DMS153 (cell line): ENCODE results near the gene ANKHD1.
"Not testable (repeated sequence)": the region's sequence is repeated elsewhere in the genome, so short reads cannot be mapped to it uniquely, and the experiment has no call there.

ENCODE experiments used
- DNase-seq: peaks from one replicate; lab custom pipeline; 2025; lab: John Stamatoyannopoulos, UW

Gene ANKHD1

DNA sequence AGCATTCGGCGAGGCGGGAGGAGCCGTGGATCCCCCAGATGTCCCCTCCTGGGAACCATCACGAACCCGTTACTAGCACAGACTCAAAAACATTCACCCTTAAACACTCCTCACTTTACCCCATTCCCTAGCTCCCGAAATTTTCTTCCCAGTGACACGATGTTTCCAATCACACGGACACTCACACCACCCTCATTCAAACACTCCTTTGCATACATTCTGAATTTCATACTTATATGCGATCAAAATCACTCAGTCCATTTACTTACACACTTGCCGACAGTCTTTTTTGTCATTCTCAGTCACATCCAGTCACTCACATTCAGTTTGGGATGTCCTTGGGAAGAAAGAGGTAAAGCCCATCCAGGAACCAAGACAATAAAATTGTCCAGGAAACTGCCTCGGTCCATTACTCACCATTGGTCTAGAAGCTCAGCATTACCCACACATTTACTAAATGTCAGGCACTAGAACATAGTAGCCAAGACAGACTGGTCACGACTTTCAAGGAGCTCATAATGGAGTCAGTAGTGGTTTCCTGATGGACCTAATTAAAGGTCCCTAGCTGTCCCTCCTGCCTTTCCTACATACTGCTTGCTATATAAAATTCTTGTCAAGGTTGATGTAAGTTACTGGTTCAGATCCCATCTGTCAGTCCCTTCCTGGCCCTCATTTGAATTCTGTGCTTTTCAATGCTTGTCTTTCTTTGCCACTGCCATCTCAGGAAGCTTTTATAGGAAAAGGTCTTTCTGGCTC lies 163.6 kb downstream of the ANKHD1 start:
- DNase-seq: no peak

DNA sequence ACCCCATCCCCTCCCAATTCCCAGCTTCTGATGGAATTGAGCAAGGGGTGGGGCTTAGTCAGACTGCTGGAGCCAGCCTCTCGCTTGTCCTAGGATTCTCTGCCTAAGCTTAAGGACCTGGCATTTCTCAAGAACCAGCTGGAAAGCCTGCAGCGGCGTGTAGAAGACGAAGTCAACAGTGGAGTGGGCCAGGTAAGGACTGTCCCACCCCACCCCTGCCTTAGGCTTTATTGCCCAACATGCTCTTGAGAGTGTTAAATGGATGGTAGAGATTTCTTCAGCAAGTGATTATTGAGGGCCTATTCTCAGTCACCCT lies 164.1 kb downstream of the ANKHD1 start:
- DNase-seq: no peak

DNA sequence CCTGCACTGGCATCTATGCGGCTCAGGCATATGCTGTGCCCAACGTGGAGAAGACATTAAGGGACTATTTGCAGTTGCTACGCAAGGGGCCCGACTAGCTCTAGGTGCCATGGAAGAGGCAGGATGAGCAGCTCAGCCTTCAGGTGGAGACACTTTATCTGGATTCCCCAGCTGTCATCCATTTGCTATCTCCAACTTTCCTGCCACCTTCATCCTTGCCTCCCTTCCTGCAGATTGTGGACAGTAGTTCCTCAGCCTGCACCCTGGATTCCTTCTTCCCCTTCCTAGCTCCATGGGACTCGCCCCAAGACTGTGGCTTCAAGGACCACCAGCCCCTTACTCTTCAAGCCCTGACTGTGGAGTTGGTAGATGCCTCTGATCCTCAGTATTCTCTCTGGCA lies 165.0 kb downstream of the ANKHD1 start:
- DNase-seq: no peak

DNA sequence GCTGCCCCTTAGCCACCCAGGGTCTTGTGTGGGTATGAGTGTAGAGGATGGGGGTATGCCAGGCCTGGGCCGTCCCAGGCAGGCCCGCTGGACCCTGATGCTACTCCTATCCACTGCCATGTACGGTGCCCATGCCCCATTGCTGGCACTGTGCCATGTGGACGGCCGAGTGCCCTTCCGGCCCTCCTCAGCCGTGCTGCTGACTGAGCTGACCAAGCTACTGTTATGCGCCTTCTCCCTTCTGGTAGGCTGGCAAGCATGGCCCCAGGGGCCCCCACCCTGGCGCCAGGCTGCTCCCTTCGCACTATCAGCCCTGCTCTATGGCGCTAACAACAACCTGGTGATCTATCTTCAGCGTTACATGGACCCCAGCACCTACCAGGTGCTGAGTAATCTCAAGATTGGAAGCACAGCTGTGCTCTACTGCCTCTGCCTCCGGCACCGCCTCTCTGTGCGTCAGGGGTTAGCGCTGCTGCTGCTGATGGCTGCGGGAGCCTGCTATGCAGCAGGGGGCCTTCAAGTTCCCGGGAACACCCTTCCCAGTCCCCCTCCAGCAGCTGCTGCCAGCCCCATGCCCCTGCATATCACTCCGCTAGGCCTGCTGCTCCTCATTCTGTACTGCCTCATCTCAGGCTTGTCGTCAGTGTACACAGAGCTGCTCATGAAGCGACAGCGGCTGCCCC lies 165.6 kb downstream of the ANKHD1 start:
- no peak for DNase-seq

DNA sequence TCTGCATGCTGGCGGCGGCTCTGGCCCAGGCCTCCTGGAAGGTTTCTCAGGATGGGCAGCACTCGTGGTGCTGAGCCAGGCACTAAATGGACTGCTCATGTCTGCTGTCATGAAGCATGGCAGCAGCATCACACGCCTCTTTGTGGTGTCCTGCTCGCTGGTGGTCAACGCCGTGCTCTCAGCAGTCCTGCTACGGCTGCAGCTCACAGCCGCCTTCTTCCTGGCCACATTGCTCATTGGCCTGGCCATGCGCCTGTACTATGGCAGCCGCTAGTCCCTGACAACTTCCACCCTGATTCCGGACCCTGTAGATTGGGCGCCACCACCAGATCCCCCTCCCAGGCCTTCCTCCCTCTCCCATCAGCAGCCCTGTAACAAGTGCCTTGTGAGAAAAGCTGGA lies 166.2 kb downstream of the ANKHD1 start:
- DNase-seq: no peak

DNA sequence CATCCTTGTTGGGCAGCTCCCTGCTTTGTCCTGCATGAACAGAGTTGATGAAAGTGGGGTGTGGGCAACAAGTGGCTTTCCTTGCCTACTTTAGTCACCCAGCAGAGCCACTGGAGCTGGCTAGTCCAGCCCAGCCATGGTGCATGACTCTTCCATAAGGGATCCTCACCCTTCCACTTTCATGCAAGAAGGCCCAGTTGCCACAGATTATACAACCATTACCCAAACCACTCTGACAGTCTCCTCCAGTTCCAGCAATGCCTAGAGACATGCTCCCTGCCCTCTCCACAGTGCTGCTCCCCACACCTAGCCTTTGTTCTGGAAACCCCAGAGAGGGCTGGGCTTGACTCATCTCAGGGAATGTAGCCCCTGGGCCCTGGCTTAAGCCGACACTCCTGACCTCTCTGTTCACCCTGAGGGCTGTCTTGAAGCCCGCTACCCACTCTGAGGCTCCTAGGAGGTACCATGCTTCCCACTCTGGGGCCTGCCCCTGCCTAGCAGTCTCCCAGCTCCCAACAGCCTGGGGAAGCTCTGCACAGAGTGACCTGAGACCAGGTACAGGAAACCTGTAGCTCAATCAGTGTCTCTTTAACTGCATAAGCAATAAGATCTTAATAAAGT lies 166.9 kb downstream of the ANKHD1 start:
- no peak for DNase-seq

DNA sequence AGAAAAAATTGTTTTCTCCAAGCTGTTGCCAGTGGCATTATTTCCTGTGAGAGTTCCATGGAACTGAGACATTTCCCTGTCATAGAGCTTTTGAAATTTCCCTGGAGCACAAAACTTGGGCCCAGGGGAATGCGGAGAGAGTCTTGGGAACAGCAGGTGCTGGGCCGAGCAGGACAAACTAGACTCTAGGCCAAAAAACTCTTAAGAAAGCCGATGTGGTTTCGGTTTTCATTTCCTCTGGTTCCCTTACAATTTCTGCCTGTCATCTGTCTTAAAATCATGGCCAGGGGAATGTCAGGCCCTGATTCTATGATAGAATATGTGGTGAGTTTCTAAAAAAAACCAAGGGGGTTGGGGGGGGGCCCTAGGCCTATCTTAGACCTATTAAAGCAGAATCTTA lies 167.6 kb downstream of the ANKHD1 start:
- DNase-seq: no peak

DNA sequence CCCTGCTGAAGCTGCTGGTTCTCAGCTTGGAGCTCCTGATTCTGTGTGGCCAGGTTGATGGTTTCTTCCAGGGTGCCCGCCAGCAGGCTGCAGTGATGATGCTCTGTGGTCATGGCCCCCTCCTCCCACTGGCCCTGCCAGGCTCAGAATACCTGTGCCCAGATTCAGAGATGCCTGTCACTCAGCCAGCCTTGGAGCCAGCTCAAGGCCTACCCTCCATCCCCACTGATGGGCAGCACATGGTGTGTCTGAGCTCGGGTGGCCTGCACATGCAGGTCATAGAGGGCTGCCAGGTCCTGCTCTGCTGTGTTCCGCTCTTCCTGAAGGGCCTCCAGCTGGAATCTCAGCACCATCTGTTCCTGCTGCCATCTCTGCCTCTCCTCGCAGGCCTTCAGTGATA lies 168.4 kb downstream of the ANKHD1 start:
- DNase-seq: no peak

DNA sequence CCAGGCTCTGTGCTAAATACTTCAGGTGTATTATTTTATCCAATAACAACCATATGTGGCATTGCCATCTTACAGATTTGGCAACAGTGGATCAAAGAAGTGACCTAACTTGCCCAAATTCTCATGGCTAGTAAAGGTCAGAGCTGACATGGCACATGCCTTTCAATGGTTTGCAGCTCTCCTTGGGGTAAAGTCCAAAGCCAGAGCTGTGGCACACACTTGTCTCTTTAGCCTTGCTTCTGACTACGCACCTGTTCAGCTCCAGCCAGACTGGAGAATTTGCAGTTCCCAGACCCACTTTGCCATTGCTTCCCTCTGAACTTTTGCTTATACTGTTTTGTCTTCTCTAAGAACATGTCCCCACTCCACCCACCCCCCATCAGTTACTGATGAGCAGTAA lies 168.9 kb downstream of the ANKHD1 start:
- no peak for DNase-seq

DNA sequence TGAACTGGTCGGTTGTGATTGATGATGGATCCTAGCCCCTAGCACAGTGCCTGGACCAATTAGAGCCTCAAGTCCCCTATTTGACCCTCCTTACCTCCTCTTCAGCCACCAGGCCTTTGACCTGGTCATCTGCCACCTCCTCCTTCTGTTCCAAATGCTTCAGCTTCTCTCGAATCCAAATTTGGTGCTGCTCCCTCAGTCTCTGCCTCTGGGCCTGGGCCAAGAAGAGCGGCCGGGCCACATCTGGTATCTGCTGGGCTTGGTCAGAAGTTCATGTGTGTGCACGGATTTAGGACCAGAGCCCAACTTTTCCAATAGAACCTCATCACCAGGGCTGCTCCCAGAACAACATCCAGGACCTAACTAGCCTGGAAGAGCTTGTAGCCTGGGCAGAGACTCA lies 169.5 kb downstream of the ANKHD1 start:
- DNase-seq: no peak

DNA sequence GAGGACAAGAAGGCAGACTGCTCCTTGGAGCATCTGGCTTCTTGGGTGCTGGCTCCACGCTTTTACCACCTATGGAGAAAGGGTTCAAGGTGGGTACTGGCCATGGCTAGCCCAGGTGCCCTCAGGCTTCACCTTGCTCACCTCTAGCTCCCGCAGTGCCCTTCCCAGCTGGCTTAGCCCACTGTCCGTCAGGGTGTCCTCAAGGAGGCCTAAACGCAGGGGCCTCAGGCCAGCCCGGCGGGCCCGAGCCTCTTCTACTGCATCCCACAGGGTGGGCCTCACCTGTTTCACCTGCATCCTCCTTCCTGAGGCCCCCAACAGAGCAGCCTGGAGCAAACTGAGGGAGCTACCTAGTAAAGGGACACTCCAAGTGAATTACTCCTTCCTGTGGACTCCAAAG lies 172.1 kb downstream of the ANKHD1 start:
- no peak for DNase-seq

DNA sequence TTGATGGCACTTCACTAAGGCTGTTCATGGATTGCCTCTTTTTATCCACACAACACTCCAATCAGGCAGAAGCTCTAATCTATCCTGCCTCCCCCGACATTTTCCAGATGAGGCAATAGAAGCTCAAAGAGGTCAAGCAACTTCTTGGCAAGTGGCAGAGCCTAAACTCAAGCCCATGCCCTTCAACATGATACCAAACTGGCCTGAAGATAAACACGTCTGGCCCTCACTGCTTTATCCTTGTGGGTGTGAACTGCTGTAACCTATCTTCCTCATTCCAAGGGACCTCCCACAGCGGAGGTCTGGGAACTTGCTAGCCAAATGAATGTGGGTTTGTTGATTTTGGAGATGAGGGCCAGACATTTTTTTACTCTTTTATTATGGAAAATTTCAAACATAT lies 172.5 kb downstream of the ANKHD1 start:
- DNase-seq: no peak

DNA sequence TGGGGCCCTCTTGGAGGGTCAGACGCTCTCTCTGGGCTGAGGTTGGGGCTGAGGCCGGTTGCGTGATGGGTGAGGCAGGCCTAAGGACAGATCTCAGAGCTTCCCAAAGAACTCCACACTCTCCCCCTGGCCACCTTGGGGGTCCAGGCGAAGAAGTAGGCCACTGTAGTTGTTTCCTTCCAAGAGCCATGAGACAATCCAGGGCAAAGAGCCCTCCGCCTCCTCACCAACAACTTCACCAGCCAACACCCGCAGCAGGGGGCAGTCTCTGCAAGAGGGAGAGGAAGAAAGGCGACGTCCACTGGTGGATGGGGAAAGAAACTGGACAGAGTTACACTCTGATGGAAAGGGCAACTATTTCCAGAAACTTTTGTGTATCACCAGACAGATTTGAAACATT lies 173.7 kb downstream of the ANKHD1 start:
- DNase-seq: no peak

DNA sequence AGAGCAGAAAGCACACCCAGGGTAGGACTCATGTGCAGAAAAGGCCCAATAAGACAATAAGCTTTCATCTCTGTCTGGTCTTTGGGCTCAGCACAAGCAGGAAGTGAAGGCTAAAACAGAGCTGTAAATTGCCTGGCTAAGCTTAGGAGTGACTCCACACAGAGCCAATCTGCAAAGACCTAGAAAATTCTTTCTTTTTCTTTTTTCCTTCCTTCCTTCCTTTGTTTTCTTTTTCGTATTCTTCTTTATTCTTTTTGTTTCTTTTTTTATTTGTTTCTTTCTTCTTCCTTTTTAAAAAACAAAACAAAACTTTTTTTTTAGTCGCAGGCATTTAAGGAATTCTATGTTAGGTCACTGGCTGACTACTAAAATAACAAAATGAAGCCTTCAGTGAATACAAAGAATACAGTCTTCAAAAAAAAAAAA lies 175.2 kb downstream of the ANKHD1 start:
- no peak for DNase-seq

DNA sequence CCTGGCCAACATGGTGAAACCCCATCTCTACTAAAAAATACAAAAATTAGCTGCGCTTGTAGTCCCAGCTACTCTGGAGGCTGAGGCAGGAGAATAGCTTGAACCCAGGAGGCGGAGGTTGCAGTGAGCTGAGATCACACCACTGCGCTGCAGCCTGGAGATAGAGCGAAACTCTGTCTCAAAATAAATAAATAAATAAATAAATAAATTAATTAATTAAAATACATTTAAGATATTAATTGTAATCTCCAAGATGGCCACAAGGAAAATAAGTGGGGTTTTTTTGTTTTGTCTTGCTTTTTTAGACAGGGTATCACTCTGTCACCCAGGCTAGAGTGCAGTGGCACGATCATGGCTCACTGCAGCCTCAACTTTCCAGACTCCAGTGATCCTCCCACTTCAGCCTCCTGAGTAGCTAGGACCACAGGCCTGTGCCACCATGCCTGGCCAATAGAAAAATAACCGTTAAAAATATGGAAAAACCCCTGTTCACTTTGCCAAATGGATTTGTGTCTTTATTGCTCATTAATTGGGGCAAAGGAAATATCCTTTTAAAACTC lies 177.6 kb downstream of the ANKHD1 start:
- not testable (repeated sequence) for DNase-seq

DNA sequence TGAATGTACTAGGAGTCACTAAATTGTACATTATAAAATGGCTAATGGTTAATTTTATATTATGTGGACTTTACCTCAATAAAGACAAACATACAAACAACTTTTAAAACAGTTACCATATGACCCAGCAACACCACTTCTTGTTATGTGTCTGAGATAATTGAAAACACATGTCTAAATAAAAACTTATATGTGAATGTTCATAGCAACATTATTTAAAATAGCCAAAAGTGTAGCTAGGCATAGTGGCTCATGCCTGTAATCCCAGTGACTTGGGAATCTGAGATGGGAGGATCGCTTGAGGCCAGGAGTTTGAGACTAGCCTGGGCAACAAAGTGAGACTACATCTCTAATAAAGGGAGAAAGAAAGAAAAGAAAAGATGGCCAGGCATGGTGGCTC lies 185.9 kb downstream of the ANKHD1 start:
- no peak for DNase-seq

DNA sequence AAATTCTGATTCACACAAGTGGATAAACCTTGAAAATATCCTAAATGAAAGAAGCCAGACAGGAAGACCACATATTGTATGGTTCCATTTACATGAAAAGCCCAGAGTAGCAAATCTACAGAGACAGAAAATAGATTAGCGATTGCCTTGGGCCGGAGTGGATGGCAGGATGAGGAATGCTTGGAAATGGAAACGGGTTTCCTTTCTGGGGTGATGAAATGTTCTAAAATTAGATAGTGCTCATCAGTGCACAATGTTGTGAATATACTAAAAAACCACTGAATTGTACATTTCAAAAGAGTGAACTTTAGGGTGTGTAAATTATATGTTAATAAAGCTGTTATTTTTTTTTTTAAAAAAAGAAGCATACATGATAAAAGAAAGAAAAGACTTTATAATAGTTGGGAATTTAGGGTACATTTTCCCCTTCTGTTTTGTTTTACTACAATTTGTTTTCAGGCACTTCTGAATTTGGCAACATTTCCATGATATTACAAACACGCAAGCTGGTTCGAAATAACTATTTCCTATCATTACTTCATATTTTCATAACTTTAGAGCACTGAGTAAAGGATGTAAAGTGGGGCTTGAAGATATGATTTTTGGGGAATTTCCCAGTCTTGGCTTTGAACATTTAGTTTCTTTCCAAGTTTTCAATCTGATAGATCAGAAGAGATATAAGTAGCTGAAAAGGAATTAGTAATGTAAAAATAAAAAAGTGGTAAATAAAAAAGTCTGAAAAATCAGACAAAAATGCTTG lies 186.9 kb downstream of the ANKHD1 start:
- no peak for DNase-seq
